Activated B cell treated with CpG ODN at 0.5 μM for 24 hours (primary cell): Measurements from ENCODE around the gene IDH3B. TPM values are rescaled to one million over a fixed set of nuclear protein-coding genes. Genes with fewer than 3 reads are reported as not detected.
"Not testable (repeated sequence)": the region's sequence is repeated elsewhere in the genome, so short reads cannot be mapped to it uniquely, and the experiment has no call there.

Source experiments
- ATAC-seq: fragments of 200-7000 bp; cut with Tn5 transposase; one replicate; pipeline ENCODE4 v1.10.0; 2021; ENCODE audit warnings: low read depth, mild to moderate bottlenecking, moderate library complexity
- CTCF ChIA-PET: fragments of 350-600 bp; sonication (Branson Sonifier 250); formaldehyde crosslinking; loops from one replicate; lab custom pipeline; 2021; ENCODE audit warnings: antibody characterized with exemption; lab: Charles Lee
- POLR2A ChIA-PET: fragments of 350-600 bp; sonication (Branson Sonifier 250); formaldehyde crosslinking; loops from one replicate; lab custom pipeline; 2021; ENCODE audit warnings: antibody characterized with exemption; lab: Charles Lee
- DNase-seq: peaks from one replicate; pipeline ENCODE4 v3.0.0; 2022
- H3K27ac Mint-ChIP-seq: one replicate; pipeline ENCODE4 v1.8.0; 2020; ENCODE audit warnings: mixed read lengths
- H3K27me3 Mint-ChIP-seq: one replicate; pipeline ENCODE4 v1.8.0; 2021; ENCODE audit warnings: mixed read lengths
- H3K36me3 Mint-ChIP-seq: one replicate; pipeline ENCODE4 v1.8.0; 2021; ENCODE audit warnings: low read depth, mixed read lengths
- H3K4me1 Mint-ChIP-seq: one replicate; pipeline ENCODE4 v1.8.0; 2021; ENCODE audit warnings: mixed read lengths
- H3K4me3 Mint-ChIP-seq: one replicate; pipeline ENCODE4 v1.8.0; 2020; ENCODE audit warnings: mild to moderate bottlenecking, mixed read lengths
- H3K9me3 Mint-ChIP-seq: one replicate; pipeline ENCODE4 v1.8.0; 2020; ENCODE audit warnings: mixed read lengths
- intact Hi-C: fragments of 100-400 bp; cut with micrococcal nuclease; formaldehyde crosslinking; loops from one replicate; pipeline ENCODE4 v1.15.1; 2024
- total RNA-seq: library from RNA; stranded (reverse); gene quantifications from 2 replicates; pipeline ENCODE4 v1.2.3, GENCODE V29; 2022
- TF ChIP-seq, protein P1 (sequence below): fragments of 200-600 bp; IDR thresholded peaks from one replicate; pipeline ENCODE4 v1.8.0; 2022; ENCODE audit warnings: antibody characterized with exemption, mild to moderate bottlenecking

The IDH3B gene
- total RNA-seq, 1 donor from 2014 or later = 121 TPM

DNA sequence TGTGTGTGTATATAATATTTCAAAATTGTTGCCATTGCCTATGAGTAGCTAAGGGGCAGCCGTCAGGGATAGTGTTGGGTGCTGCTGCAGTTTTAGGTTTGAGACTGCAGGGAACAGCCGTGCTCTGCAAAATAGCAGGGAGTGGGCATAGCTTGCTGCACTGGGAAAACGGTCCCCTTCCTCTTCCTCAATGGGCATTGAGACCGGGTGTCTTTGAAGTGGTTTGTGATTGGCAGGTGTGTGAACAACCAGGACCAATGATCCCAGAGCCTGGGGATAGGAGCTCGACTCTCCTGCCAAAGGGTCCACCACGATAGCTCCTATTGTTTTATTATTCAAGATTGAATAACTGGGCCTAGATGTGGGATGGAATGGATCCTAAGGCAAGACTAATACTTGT is 23.5 kb upstream of the IDH3B start:
- Mint-ChIP-seq H3K4me3 (no peak overlapping the region), H3K9me3 (no peaks in the 10 kb centered on the region), H3K27ac (no peak overlapping the region), H3K36me3 (peaks cover 2% of the 10 kb centered on the region), H3K4me1 (peaks cover 13% of the 10 kb centered on the region), H3K27me3 (peaks cover 49% of the 10 kb centered on the region)
- TF ChIP-seq, protein P1, sequence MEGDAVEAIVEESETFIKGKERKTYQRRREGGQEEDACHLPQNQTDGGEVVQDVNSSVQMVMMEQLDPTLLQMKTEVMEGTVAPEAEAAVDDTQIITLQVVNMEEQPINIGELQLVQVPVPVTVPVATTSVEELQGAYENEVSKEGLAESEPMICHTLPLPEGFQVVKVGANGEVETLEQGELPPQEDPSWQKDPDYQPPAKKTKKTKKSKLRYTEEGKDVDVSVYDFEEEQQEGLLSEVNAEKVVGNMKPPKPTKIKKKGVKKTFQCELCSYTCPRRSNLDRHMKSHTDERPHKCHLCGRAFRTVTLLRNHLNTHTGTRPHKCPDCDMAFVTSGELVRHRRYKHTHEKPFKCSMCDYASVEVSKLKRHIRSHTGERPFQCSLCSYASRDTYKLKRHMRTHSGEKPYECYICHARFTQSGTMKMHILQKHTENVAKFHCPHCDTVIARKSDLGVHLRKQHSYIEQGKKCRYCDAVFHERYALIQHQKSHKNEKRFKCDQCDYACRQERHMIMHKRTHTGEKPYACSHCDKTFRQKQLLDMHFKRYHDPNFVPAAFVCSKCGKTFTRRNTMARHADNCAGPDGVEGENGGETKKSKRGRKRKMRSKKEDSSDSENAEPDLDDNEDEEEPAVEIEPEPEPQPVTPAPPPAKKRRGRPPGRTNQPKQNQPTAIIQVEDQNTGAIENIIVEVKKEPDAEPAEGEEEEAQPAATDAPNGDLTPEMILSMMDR = no peak
- ChIA-PET POLR2A (no interaction called here), CTCF (no interaction called here)
- intact Hi-C loops = no loop called here
- DNase-seq (no peak), ATAC-seq (no peak)

DNA sequence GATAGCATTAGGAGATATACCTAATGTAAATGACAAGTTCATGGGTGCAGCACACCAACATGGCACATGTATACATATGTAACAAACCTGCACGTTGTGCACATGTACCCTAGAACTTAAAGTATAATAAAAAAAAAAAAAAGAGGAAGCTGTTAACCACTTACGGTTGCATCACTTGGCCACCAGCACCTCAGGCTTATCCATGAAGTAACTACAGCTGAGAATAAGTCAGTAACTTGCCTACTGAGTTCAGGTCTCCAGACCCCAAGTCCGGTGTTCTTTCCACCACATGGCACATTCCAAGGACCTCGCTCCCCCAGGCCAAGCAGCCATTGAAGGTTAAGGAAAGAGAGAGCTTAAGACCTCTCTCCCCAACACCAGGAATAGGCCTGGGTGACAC is 20.8 kb upstream of the IDH3B start:
- H3K9me3 Mint-ChIP-seq, ATAC-seq, DNase-seq, H3K4me3 Mint-ChIP-seq, H3K27ac Mint-ChIP-seq, H3K36me3 Mint-ChIP-seq, intact Hi-C loops, H3K4me1 Mint-ChIP-seq: not testable (repeated sequence)
- peaks cover 31% of the 10 kb centered on the region for H3K27me3 Mint-ChIP-seq
- CTCF ChIA-PET = interaction anchor here (1.2 kb wide), 1 partner anchor 8 kb away, joined by 3 read pairs; no protein-coding TSS in a partner anchor
- POLR2A ChIA-PET = interaction anchor here (0.6 kb wide), 1 partner anchor 29 kb away, joined by 8 read pairs; no protein-coding TSS in a partner anchor

DNA sequence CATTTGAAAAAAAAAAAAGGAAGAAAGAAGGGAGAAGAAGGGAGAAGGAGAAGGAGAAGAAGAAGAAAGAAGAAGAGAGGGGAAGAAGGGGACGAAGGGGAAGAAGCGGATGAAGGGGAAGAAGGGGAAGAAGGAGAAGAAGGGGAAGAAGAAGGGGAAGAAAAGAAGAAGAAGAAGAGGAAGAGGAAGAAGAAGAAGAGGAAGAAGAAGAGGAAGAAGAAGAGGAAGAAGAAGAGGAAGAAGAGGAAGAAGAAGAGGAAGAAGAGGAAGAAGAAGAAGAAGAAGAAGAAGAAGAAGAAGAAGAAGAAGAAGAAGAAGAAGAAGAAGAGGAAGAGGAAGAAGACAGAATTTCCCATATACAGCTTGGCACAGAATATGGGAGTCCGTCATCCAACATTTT is 18.0 kb upstream of the IDH3B start:
- intact Hi-C loops, DNase-seq, ATAC-seq, H3K9me3 Mint-ChIP-seq, CTCF ChIA-PET, H3K36me3 Mint-ChIP-seq, H3K4me1 Mint-ChIP-seq, H3K4me3 Mint-ChIP-seq: not testable (repeated sequence)
- Mint-ChIP-seq H3K27me3 (peaks cover 20% of the 10 kb centered on the region), H3K27ac (peak overlapping the region; percentile 24)
- POLR2A ChIA-PET = interaction anchor here (0.6 kb wide), 1 partner anchor 17 kb away, joined by 5 read pairs; no protein-coding TSS in a partner anchor

DNA sequence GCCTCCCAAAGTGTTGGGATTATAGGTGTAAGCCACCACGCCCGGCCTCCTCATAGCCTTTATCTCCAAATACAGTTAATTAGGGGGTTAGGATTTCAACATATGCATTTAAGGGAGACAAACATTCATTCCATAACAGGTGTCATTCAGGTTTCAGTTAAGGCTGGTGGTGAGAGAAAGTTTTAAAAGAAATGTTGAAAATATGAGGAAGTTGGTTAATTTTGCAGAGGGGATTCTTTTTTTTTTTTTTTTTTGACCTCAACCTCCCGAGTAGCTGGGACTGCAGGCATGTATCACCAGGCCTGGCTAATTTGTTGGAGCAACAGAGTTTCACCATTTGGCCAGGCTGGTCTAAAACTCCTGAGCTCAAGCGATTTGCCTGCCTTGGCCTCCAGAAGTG is 16.0 kb upstream of the IDH3B start:
- H3K4me1 Mint-ChIP-seq = no peaks in the 10 kb centered on the region
- no peaks in the 10 kb centered on the region for H3K36me3 Mint-ChIP-seq
- intact Hi-C loops = no loop called here
- H3K9me3 Mint-ChIP-seq = no peaks in the 10 kb centered on the region
- ChIA-PET CTCF (no interaction called here), POLR2A (no interaction called here)
- DNase-seq = no peak
- peaks cover 18% of the 10 kb centered on the region for H3K27me3 Mint-ChIP-seq
- TF ChIP-seq, protein P1 = no peak
- ATAC-seq = no peak
- H3K4me3 Mint-ChIP-seq = no peak overlapping the region
- H3K27ac Mint-ChIP-seq = no peak overlapping the region

DNA sequence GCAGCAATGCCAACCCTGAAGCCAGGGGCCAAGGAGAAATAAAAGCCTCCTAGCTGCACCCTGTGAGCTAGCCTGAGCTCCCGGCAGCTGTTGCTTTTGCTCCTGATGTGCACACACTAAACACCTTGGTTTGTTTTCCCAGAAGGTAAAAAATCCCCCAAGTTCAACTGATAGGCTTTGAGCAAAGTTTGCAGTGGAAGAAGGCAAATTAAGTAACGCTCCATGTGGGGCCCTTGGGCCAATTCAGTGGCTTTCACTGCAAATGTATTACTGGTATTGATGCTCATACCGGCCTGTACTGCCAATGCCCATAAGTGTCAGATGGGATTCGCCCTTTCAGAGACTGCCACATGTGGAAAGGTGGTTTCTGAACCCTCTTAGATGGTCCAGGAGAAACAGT is 9.4 kb upstream of the IDH3B start:
- intact Hi-C loops = no loop called here
- ATAC-seq = no peak
- no peak for DNase-seq
- Mint-ChIP-seq H3K36me3 (no peaks in the 10 kb centered on the region), H3K27me3 (peaks cover 17% of the 10 kb centered on the region), H3K27ac (no peak overlapping the region), H3K4me1 (no peaks in the 10 kb centered on the region), H3K9me3 (no peaks in the 10 kb centered on the region), H3K4me3 (no peak overlapping the region)
- TF ChIP-seq, protein P1 = no peak
- ChIA-PET CTCF (interaction anchor here (1.0 to 1.5 kb wide), 3 partner anchors 13 to 149 kb away, joined by 3 to 6 read pairs (median 3); no protein-coding TSS in a partner anchor), POLR2A (interaction anchor here (1.5 kb wide), 1 partner anchor 9 kb away, joined by 5 read pairs; the partner anchor contains the start of gene IDH3B)

DNA sequence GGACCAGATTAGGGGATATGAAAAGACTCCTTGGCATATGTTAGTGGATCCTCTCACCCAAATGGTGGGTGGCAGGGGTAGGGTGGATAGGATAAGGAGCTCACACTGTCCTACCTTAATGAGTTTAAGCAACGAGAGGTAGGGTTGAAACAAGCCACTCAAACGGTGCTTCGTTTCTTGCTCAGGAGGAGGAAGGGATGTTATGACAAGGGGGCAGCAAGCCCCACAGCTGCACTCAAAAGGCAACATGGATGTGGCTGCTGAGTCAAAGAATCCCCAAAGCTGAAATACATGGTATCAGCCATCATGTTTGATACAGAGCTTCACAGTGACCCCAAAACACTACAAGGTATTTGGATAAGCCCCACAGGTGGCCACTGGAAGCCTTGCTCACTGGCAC is 8.4 kb upstream of the IDH3B start:
- ChIA-PET CTCF (no interaction called here), POLR2A (no interaction called here)
- Mint-ChIP-seq H3K27me3 (peaks cover 14% of the 10 kb centered on the region), H3K27ac (no peak overlapping the region), H3K36me3 (no peaks in the 10 kb centered on the region), H3K4me3 (no peak overlapping the region), H3K9me3 (no peaks in the 10 kb centered on the region), H3K4me1 (no peaks in the 10 kb centered on the region)
- ATAC-seq = no peak
- no peak for DNase-seq
- intact Hi-C loops = no loop called here
- TF ChIP-seq, protein P1 = no peak
